Inferior parietal cortex (tissue), 1 donor: ENCODE measurements around the gene SLC25A15.
"Not testable (repeated sequence)": the region's sequence is repeated elsewhere in the genome, so short reads cannot be mapped to it uniquely, and the experiment has no call there.

Experiments used
- DNase-seq: peaks from one replicate; pipeline ENCODE4 v3.0.0-alpha.2; 2016; ENCODE audit errors: extremely low spot score

SLC25A15 gene

DNA sequence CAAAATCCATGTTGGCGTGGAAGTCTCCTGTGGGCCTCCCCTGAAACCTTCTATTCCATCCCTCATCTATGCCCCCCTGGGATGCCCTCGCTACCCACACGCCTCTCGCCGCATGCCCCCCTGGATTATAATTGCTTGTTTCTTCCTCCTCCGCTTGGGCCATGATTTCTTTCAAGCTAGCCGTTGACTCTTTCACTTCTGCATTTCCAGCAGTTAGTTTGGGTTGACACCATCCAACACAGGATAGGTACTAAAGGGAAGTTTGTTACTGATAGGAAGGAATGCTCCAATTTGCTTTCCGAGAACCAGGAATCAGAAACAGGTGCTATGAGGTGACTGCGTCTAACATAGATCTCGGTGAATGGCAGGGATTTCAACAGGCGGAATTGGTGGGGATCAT lies 7.7 kb upstream of the SLC25A15 start:
- DNase-seq = no peak

DNA sequence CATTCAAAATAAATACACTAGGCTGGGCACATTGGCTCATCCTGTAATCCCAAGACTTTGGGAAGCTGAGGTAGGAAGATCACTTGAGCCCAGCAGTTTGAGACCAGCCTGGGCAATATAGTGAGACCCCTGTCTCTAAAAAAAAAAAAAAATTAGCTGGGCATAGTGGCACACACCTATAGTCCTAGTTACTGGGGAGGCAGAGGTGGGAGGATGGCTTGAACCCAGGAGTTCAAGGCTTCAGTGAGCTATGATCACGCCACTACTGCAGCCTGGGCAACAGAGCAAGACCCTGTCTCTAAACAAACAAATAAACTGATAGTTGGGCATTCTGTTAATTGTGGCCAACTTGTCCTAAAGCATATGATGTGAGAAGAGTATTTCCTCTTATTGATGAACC lies 6.4 kb upstream of the SLC25A15 start:
- DNase-seq = not testable (repeated sequence)

DNA sequence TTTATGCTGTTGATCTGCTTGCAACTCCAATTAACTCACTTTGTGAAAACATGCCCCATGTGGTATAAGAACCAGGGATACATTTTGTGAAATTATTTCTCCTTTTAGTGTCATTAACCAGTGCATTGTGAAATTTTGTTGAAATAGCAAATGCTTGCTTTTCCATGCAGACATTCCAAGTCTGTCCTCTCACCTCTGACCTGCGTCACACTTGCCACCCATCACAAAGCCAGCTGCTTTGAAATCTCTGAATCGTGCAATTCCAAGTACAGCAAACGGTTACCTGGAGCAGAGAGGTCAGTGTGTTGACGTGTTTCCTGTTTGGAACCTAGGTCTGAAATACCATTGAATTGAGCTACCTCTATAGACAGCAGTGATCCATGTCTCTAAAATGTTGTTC lies 4.9 kb upstream of the SLC25A15 start:
- no peak for DNase-seq

DNA sequence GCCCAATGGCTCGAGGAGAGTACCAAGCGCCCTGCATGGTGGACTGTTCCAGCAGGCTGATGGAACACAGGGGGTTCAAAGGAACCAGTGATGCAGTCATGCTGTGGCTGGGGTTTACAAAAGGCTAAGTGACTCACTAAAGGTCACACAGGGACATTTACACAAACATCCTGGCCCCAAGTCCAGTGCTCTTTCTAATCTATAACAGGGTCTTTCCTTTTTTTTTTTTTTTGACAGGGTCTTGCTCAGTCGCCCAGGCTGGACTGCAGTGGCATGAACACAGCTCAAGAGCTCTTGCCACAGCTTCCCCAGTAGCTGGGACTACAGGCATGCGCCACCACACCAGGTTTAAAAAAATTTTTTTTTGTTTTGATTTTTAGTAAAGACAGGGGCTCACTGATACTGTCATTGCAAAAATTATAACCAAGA lies 2.8 kb upstream of the SLC25A15 start:
- no peak for DNase-seq

DNA sequence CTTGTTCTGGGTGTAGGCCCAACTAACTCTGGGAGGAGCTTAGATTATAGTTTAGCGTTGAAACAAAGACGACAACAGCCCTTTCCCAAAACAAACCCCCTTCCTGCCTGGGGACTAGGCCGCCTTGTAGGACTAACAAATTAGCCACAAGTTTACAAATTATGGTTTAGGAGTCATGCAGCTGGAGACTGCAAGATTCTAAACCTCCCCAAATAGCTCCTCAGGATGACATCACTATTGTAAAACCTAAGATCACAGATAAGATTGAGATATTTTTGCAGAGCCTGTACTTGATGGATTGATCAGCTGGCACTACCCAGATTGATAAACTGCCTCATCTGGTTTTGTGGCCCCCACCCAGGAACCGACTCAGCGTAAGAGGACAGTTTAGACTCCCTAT lies 2.3 kb upstream of the SLC25A15 start:
- no peak for DNase-seq

DNA sequence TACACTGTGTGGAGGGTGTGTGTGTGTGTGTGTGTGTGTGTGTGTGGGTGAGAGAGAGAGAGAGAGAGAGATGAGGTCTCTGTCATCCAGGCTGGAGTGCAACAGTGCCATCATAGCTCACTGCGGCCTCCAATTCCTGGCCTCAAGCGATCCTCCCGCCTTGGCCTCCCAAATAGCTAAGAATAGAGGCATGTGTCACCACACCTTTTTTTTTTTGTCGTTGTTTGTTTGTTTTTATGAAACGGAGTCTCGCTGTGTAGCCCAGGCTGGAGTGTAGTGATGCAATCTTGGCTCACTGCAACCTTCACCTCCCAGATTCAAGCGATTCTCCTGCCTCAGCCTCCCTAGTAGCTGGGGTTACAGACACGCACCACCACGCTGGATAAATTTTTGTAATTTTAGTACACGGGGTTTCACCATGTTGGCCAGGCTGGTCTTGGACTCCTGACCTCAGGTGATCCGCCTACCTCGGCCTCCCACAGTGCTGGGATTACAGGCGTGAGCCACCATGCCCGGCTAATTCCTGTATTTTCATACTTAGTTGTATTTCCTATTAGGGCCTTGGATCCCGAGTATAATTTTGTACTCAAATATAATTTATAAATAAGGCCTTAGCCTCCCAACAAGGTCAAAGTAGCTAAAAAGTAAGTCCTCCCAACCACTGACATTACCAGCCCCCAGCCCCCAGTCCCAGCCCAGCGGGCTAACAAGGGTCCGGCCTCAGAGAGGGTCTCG lies 704 bp upstream of the SLC25A15 start:
- not testable (repeated sequence) for DNase-seq

DNA sequence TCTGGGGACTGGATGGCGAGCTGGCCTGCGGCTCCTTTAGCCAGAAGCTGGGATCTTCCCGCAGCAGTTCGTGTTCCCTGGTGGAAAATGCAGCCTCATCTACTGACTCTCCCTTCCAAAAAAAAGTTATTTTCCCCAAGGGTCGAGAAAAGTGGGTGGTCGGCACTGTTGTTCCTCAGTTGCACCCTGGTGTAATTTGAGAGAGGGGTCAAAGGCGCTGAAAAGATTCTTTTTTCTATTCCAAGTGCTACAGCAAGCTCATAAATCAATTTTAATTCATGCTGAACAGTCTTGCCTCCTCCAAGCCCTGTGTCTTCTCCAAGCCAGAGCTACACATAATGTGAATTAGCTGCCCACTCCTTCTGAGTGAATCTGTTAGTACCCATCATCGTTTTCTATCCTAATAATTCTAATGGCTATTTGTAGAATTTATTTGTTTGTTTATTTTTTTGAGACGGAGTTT lies 774 bp downstream of the SLC25A15 start:
- no peak for DNase-seq

DNA sequence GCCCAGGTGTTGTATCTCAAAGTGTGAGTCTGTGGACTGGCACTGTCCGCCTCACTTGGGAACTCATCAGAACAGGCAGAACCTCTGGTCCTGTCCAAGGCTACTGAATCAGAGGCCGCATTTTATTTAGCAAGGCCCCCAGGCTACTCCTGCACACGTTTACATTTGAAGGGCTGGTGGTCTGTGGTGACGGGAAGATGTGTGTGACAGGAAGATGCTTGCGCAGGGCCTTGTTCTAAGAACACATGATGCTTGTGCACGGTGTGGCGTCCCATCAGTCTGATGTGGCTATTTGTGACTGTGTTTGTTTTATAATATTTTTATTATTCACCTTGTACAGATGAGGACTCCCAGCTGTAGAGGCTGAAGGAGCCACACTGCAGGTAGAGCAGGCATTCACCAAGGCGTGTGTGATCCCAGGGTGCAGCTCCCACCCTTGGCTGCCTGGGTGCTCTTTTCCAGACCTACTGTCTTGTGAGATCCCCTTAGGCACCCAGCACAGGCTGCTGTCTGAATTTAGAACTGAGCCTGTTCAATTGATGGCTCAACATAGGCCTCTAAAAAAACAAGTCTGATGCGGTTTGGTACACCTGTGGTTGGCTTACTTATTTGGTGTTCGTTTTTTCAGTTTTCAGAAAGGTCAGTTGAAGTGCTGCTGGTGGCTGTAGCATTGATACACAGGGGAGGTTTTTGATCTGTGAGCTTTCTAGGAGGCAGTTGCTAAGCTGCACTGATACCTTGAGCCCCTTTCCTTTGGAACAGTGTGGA lies 3.1 kb downstream of the SLC25A15 start:
- DNase-seq = no peak

DNA sequence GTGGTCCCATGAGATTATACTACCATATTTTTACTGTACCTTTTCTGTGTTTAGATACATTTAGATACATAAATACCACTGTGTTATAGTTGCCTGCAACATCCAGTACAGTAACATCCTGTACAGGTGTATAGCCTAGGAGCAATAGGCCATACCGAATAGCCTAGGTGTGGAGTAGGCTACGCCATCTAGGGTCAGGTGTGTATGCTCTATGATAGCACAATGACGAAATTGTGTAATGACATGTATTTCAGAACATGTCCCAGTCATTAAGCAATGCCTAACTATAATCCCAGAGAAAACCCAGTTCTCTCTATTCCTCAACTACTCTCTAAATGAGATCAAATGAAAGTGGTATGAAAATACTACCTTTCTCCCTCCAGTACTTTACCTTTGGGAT lies 3.9 kb downstream of the SLC25A15 start:
- DNase-seq = no peak

DNA sequence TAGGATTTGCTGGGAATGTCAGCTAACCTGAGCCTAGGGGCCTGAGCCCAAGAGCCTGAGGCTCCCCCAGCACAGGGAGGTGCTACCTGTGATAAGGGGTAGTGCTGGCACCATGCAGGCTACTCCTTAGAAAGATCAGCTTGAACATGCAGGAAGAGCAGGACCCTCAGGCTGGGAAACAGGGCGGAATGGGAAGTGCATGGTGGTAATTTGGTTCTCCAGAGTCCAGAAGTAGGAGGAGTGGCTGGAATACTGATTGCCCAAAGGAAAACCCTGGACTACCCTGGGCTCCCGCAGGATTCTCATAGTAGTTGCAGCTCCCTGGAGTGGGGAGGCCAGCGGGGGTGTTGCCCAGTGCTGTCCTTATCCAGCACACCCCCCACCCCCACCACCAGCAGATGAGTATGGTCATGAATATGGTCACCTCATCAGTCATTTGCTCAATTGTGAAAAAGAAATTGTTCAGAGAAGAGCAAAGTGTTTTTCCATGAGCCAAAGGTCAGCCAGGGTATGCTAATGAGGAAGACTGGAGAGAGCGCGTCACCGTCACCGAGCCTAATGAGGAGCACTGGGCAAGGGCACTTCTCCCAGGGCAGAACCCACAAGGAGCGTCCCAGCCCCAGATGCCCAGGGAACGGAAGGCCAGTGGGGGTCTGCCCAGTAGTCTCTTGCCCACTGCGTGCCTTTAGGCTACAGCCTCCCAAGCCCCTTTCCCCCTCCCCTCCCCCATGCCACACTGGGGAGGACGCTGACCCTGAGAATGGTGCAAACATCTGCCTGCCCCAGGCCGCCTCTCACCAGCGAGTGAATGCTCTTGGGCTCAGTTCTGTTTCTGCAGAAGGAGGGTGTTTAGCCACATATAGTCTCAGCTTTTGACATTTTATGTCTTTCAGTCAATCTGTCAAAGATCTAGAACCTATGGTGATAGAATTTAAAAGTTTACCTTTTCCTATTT lies 5.3 kb downstream of the SLC25A15 start:
- no peak for DNase-seq

DNA sequence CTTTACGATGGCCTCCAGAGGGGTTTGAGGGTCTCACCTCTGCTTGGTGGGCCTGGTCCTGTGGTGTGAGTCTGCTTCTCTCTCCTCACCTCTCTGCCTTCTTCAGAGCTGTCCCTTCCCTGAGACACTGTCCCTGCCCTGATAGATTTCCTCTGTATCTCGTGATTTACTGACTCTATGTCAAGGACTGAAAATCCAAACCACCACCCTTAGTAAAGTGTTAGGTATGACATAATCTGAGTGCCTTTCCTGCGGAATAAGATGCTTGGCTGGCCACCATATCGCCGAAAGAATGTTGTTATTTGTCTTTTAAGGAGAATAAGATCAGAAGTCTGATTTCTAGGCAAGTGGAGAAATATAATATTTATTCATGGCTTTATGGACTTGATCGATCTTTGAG lies 7.2 kb downstream of the SLC25A15 start:
- DNase-seq = no peak

DNA sequence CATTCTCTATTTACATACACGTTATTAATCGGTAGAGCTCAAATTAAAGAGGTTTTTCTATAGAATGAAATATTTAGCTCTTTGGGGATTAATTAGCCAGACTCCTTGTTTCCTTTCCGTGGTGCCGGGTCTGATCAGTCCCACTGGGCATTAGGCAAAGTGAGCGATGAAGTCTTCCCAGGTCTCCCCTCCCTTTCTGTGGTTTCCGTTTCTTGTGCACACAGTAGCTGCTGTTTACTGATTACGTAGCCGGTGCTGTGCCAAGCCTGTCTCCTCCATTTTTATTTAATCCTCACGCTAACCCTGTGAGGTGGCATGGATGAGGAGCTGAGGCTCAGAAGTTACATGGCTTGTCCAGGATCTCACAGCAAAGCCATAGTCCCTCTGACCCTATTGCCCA lies 9.0 kb downstream of the SLC25A15 start:
- no peak for DNase-seq

DNA sequence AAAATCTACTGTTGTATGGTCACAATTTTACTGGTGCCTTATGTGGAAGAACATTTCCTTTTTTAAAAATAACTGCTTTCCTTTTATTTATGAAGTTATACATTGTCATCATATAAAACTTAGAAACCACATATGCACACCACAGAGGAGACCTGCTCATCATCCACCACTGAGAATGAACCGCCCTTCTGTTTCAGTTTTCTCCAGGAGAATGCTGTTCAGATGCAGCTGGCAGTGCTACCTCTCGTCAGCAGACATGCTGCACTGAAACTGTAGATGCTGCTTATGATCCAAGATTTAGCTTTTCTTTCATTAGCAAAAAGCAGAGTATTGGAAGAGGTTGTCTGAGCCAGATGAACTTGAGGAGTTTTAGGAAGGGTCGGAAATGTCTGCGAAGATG lies 10.1 kb downstream of the SLC25A15 start:
- DNase-seq = no peak

DNA sequence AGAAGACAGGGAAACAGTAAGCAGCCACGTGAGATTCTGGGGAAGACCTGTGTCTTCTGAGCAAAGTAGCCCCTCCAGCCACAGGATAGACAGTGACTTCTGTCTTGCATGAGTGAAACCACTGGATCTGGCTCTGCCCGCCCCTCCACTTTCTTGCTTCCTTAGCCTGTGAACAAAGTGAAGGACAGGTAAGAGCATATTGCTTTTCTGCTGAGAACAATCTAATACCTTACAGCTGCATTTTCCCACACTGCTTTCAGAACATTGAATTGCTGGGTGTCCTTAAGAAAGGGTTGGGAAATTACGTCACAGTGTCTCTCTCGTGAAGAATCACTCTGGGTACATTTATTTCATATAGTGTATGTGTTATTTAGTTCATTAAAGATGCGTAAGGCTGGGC lies 11.1 kb downstream of the SLC25A15 start:
- no peak for DNase-seq

DNA sequence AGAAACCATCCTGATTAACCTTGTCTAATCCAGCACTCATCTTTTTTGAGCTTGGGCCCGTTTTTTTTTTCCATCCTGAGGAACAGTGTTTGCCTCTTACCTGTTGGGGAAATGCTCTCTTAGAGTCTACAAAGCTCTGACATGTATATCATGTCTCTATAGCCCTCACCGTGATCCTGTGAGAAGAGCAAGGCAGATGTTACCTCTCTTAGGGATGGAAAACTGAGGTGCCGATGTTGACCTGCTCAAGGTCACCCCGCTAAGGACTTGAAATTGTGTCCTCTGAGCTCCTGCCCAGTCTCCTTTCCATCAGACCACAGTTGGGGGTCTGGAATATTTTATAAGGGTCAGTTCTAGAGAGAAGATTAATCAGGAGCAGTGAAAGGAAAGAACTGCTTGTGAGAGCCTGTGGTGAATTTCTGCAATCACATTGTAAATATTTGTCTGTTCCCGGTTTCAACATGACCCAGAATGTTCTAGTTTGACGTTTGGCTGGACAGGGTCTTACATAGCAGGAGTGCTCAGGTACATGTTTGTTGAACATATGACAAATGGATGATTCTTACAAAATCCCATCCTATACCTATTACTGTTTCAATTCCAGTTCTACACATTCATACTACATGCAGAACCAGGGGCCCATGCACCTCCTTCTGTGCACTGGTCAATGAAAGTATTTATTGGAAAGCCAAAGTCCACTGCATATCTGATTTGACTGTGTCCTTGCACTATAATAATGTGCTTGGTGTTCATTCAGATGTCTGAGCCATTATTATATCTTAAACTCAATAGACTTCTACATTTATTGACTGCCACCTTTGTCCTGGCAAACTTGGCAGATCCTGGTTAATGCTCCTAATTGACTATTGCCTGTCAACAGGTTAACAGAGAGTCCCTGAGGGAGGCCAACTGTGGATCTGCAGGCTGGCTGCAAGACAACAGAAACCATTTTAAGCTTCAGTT lies 12.1 kb downstream of the SLC25A15 start:
- no peak for DNase-seq

DNA sequence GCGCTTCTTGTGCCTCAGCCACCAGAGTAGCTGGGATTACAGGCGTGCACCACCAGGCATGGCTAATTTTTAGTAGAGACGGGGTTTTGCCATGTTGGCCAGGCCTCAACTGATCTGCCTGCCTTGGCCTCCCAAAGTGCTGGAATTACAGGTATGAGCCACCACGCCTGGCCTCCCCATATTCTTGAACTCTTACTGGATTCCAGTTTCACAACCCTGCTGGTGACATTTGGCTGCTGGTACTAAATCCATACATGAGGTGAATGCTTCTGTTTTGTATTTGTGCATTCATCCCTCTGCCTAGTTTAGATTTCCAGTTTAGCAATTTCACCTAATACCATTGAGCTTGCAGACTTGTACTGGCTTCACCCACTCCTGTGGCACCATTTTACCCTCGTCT lies 13.9 kb downstream of the SLC25A15 start:
- no peak for DNase-seq

DNA sequence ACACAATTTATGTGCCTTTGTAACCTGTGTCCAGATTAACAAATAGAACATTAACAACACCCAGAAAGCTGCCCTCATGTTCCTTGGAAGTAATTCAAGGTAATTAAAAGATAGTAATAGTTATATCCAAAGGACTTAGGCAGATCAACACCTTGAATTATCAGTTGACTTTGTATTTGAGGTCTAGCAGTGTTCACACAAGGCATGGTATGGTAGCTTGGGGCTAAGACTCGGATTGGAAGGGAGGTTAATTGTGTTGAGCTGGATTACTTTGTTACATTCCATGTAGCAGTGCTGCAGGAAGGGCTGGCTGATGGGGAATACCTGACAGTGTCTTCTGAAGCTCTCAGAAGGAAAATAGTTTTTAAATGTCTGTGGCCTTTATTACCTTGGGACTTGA lies 16.8 kb downstream of the SLC25A15 start:
- DNase-seq = no peak

DNA sequence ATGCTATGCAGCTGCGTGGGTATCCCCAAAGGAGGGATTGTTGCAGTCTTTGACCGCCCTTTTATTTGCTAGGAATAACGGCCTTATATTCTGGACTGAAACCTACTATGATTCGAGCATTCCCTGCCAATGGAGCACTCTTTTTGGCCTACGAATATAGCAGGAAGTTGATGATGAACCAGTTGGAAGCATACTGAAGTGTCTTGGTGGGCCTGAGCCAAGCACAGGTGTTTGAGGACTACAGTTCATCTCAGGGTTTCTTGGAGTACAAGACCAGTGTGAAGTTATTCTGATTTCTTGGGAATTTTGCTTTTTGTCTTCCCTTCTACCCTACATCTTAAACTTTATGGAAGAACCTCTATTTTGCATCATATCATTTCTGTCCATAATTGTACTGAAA lies 20.1 kb downstream of the SLC25A15 start:
- DNase-seq = no peak

DNA sequence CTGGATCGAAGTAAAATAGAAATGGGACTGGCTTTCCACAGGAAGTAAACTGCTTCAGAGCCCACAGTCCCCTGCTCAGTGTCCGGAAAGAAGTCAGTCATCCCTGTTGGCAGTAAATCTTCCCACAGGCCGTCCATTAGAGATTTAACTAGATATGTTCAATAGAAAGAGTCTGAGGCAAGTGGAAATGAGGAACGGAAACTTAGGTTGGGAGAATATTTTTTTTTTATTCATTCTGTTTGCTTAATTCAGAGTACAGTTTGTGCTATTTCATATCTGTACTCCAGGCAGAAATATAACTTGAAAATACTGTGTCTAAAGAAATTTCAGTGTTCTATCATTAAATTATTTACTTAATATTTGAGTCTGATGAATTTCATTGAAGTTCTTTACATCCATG lies 22.7 kb downstream of the SLC25A15 start:
- DNase-seq = no peak

DNA sequence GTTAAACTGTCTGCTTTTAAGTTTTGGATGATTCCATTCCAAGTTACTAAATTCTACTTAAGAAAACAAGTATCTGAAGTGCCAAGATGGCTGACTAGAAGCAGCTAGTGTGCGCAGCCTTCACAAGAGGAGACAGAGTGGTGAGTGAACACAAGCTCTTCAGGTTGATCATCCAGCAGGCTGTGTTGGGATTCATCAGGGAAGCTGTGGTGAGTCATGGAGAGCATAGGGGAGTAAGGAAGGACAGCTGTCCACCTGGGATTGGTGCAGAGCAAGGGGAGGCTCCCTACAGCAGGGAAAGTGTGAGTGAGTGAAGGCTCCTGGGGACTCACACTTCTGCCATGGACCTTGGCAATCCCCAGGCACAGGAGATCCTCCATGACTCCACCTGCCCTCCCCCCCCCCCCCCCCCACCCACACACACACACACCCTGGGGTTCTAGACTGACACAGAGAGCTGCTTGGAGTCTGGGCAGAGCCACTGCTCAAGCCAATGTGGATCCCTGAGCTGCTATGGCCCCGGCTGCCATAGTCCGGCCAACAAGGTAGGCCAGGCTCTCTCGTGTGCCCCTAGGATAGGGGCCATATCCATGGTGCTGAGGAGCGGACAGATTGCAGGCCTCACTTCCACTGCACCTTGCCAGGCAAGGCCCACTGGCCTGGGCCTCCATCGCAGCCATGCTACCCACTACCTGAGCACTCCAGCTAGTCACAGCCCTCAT lies 23.5 kb downstream of the SLC25A15 start:
- no peak for DNase-seq
